ENCODE results near the gene PTPRA. TPM values are rescaled to one million over a fixed set of nuclear protein-coding genes. Genes with fewer than 3 reads are reported as not detected.
"Not testable (repeated sequence)": the region's sequence is repeated elsewhere in the genome, so short reads cannot be mapped to it uniquely, and the experiment has no call there.

Gene PTPRA
- polyA plus RNA-seq, 3 donors = 13.0 to 41.9 (median 13.1) TPM

DNA sequence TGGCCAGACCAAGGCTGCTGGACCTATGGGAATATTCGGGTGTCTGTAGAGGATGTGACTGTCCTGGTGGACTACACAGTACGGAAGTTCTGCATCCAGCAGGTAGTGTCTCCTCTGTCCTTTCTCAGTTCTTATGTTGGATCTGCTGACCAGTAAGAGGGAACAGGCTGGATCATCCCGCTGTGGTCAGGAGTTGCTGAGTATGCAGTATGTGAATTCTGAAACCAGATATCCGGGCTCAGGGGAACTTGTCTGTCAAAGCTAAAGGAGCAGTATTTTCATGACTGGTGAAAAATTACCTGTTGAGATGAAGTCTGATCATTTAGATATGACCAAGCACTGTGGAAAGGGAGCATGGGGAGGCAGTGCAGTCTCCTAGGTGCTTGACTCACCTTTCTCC, 148.0 kb downstream of the PTPRA start:
- H3K27ac Mint-ChIP-seq = peak overlapping the region in 1 of 7 donors; percentile 31
- no peak overlapping the region for H3K4me3 Mint-ChIP-seq
- peaks cover 0 to 2% (median 0%) of the 10 kb centered on the region in 3 donors for H3K27me3 Mint-ChIP-seq (ENCODE audit: low read depth in 3 of 3)
- H3K36me3 Mint-ChIP-seq = peaks cover 73% of the 10 kb centered on the region in 2 donors
- no peaks in the 10 kb centered on the region for H3K9me3 ChIP-seq (replicated peaks in 1 of 2; ENCODE audit: control insufficient read depth in 1 of 2, insufficient read depth in 1 of 2, low read length in 2 of 2)
- no peaks in the 10 kb centered on the region for H3K79me2 ChIP-seq (ENCODE audit: insufficient read depth, low read length)
- no peak overlapping the region for H2AFZ ChIP-seq (ENCODE audit: insufficient read depth, low read depth, low read length, poor library complexity, severe bottlenecking)
- H3K9ac ChIP-seq (ENCODE audit: insufficient read depth, low read length, poor library complexity, severe bottlenecking) = no peak overlapping the region
- H3K9me3 Mint-ChIP-seq = peaks cover 0 to 3% (median 0%) of the 10 kb centered on the region in 7 donors
- H3K4me1 Mint-ChIP-seq = no peaks in the 10 kb centered on the region
- 98% methylated on average over 4 of the region's 4 CpGs for WGBS (ENCODE audit: insufficient coverage)
- no peak for DNase-seq
- H3K27me3 ChIP-seq (ENCODE audit: control insufficient read depth in 2 of 2, insufficient read depth in 2 of 2, low read length in 2 of 2) = no peaks in the 10 kb centered on the region
- no peak overlapping the region for H3K4me3 ChIP-seq (replicated peaks in 1 of 3; ENCODE audit: low read depth in 2 of 3, low read length in 3 of 3)
- TF ChIP-seq, protein P1, sequence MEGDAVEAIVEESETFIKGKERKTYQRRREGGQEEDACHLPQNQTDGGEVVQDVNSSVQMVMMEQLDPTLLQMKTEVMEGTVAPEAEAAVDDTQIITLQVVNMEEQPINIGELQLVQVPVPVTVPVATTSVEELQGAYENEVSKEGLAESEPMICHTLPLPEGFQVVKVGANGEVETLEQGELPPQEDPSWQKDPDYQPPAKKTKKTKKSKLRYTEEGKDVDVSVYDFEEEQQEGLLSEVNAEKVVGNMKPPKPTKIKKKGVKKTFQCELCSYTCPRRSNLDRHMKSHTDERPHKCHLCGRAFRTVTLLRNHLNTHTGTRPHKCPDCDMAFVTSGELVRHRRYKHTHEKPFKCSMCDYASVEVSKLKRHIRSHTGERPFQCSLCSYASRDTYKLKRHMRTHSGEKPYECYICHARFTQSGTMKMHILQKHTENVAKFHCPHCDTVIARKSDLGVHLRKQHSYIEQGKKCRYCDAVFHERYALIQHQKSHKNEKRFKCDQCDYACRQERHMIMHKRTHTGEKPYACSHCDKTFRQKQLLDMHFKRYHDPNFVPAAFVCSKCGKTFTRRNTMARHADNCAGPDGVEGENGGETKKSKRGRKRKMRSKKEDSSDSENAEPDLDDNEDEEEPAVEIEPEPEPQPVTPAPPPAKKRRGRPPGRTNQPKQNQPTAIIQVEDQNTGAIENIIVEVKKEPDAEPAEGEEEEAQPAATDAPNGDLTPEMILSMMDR (IDR thresholded peaks at IDR 0.05) = no peak
- intact Hi-C loops (cut with micrococcal nuclease) = no loop called here
- H3K4me2 ChIP-seq (replicated peaks; ENCODE audit: extremely low read depth, low read length, poor library complexity, severe bottlenecking) = no peak overlapping the region
- no peaks in the 10 kb centered on the region for H3K4me1 ChIP-seq (ENCODE audit: control insufficient read depth in 1 of 2, insufficient read depth in 2 of 2, low read length in 2 of 2)
- no peak overlapping the region for H3K27ac ChIP-seq (ENCODE audit: low read depth in 1 of 2, low read length in 2 of 2)
- peaks cover 57 to 79% of the 10 kb centered on the region in 2 donors for H3K36me3 ChIP-seq (replicated peaks in 1 of 2; ENCODE audit: control insufficient read depth in 1 of 2, insufficient read depth in 2 of 2, low read length in 2 of 2)
- H4K20me1 ChIP-seq (ENCODE audit: insufficient read depth, low read length) = no peaks in the 10 kb centered on the region

DNA sequence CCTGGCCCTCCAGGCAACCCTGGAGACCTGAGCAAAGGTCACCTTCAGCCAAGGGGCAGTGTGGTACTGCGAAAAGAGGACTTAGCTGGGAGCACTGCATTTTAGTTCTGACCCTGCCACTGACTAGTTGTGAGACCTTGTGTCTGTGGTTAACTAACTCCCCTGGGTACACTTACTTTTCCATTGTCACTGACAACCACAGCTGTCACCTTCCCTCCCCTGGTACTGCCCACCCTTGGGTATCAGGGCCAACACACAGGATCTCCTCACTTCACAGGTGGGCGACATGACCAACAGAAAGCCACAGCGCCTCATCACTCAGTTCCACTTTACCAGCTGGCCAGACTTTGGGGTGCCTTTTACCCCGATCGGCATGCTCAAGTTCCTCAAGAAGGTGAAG, 148.5 kb downstream of the PTPRA start:
- Histone ChIP-seq H3K9ac (ENCODE audit: insufficient read depth, low read length, poor library complexity, severe bottlenecking) (no peak overlapping the region), H3K79me2 (ENCODE audit: insufficient read depth, low read length) (no peaks in the 10 kb centered on the region), H3K9me3 (replicated peaks in 1 of 2; ENCODE audit: control insufficient read depth in 1 of 2, insufficient read depth in 1 of 2, low read length in 2 of 2) (no peaks in the 10 kb centered on the region), H3K27me3 (ENCODE audit: control insufficient read depth in 2 of 2, insufficient read depth in 2 of 2, low read length in 2 of 2) (no peaks in the 10 kb centered on the region), H3K27ac (ENCODE audit: low read depth in 1 of 2, low read length in 2 of 2) (no peak overlapping the region), H4K20me1 (ENCODE audit: insufficient read depth, low read length) (no peaks in the 10 kb centered on the region), H2AFZ (ENCODE audit: insufficient read depth, low read depth, low read length, poor library complexity, severe bottlenecking) (no peak overlapping the region), H3K4me2 (replicated peaks; ENCODE audit: extremely low read depth, low read length, poor library complexity, severe bottlenecking) (no peak overlapping the region), H3K4me3 (replicated peaks in 1 of 3; ENCODE audit: low read depth in 2 of 3, low read length in 3 of 3) (no peak overlapping the region), H3K36me3 (replicated peaks in 1 of 2; ENCODE audit: control insufficient read depth in 1 of 2, insufficient read depth in 2 of 2, low read length in 2 of 2) (peaks cover 61 to 79% of the 10 kb centered on the region in 2 donors), H3K4me1 (ENCODE audit: control insufficient read depth in 1 of 2, insufficient read depth in 2 of 2, low read length in 2 of 2) (no peaks in the 10 kb centered on the region)
- H3K27me3 Mint-ChIP-seq (ENCODE audit: low read depth in 3 of 3) = peaks cover 0 to 2% (median 0%) of the 10 kb centered on the region in 3 donors
- DNase-seq = no peak
- no peaks in the 10 kb centered on the region for H3K4me1 Mint-ChIP-seq
- TF ChIP-seq, protein P1 (IDR thresholded peaks at IDR 0.05) = no peak
- H3K27ac Mint-ChIP-seq = peak overlapping the region in 2 of 7 donors; percentile 0 to 11
- H3K36me3 Mint-ChIP-seq = peaks cover 69 to 76% of the 10 kb centered on the region in 2 donors
- WGBS (ENCODE audit: insufficient coverage) = 97% methylated on average over 5 of the region's 5 CpGs
- H3K4me3 Mint-ChIP-seq = no peak overlapping the region
- H3K9me3 Mint-ChIP-seq = peaks cover 0 to 3% (median 0%) of the 10 kb centered on the region in 7 donors
- intact Hi-C loops (cut with micrococcal nuclease) = no loop called here

DNA sequence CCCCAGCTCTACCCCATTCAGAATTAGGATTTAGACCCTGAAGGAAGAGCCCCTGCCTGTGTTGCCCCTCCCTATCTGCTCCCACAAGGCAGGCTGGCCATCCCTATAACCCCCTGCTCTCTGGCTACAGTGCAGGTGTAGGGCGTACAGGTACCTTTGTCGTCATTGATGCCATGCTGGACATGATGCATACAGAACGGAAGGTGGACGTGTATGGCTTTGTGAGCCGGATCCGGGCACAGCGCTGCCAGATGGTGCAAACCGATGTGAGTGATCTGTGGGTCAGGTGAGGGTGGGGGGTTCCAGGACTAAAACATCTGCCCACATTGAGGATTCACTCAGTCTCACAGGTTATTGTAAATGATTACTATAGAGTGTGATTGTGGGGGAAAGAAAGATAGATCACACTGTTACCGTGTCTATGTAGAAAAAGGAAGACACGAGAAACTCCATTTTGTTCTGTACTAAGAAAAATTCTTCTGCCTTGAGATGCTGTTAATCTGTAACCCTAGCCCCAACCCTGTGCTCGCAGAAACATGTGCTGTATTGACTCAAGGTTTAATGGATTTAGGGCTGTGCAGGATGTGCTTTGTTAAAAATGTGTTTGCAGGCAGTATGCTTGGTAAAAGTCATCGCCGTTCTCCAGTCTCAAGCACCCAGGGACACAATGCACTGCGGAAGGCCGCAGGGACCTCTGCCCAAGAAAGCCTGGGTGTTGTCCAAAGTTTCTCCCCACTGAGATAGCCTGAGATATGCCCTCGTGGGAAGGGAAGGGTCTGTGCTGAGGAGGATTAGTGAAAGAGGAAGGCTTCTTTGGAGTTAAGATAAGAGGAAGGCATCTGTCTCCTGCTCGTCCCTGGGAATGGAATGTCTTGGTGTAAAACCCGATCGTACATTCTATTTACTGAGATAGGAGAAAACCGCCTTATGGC, 149.5 kb downstream of the PTPRA start:
- H3K4me3 ChIP-seq (replicated peaks in 1 of 3; ENCODE audit: low read depth in 2 of 3, low read length in 3 of 3); H3K4me1 Mint-ChIP-seq; H3K79me2 ChIP-seq (ENCODE audit: insufficient read depth, low read length); H3K27ac ChIP-seq (ENCODE audit: low read depth in 1 of 2, low read length in 2 of 2); intact Hi-C loops (cut with micrococcal nuclease); DNase-seq; H3K4me3 Mint-ChIP-seq; H3K4me1 ChIP-seq (ENCODE audit: control insufficient read depth in 1 of 2, insufficient read depth in 2 of 2, low read length in 2 of 2); H3K27me3 Mint-ChIP-seq (ENCODE audit: low read depth in 3 of 3); H3K9me3 ChIP-seq (replicated peaks in 1 of 2; ENCODE audit: control insufficient read depth in 1 of 2, insufficient read depth in 1 of 2, low read length in 2 of 2); H3K4me2 ChIP-seq (replicated peaks; ENCODE audit: extremely low read depth, low read length, poor library complexity, severe bottlenecking); H4K20me1 ChIP-seq (ENCODE audit: insufficient read depth, low read length); H3K9me3 Mint-ChIP-seq; H2AFZ ChIP-seq (ENCODE audit: insufficient read depth, low read depth, low read length, poor library complexity, severe bottlenecking); H3K27me3 ChIP-seq (ENCODE audit: control insufficient read depth in 2 of 2, insufficient read depth in 2 of 2, low read length in 2 of 2); H3K9ac ChIP-seq (ENCODE audit: insufficient read depth, low read length, poor library complexity, severe bottlenecking): not testable (repeated sequence)
- Mint-ChIP-seq H3K36me3 (peaks cover 58 to 76% of the 10 kb centered on the region in 2 donors), H3K27ac (peak overlapping the region in 1 of 7 donors; percentile 22)
- WGBS (ENCODE audit: insufficient coverage) = 94% methylated on average over 14 of the region's 20 CpGs
- H3K36me3 ChIP-seq (replicated peaks in 1 of 2; ENCODE audit: control insufficient read depth in 1 of 2, insufficient read depth in 2 of 2, low read length in 2 of 2) = peaks cover 62 to 79% of the 10 kb centered on the region in 2 donors
